ENCODE data around the gene AMN.
"Not testable (repeated sequence)": the region's sequence is repeated elsewhere in the genome, so short reads cannot be mapped to it uniquely, and the experiment has no call there.

Gene AMN

GRCh38 chr14:102922490-102923200, at the start of gene AMN:
Gene AMN, plus strand, starts transcription at chr14:102922663. Its CDS starts 26 bp downstream, at chr14:102922689.
- no peak for DNase-seq

- no peak for DNase-seq
These were observed 49.3 kb upstream of the AMN start for GRCh38 chr14:102873131-102873530.

DNA sequence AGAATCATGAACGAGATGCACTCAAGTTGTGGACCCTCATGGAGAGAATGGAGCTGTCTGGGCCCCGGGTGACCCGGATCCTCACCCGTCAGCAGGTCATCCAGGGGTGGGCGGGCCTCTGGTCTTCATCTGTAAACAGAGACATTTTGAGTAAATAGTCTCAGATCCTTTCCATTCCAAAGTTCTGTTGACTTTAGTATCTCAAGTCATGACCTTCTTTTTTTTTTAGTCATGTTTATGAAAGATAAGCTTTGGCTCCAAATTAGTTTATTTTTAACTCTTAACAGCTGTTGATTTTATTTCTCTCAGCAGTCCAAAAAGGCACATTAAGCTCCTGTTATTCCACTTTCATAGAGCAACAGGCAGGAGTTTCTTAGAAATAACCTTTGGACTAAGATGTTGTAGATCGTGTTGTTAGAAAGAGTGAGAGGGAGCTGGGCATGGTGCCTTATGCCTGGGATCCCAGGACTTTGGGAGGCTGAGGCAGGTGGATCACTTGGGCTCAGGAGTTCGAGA, 48.9 kb upstream of the AMN start:
- DNase-seq, result no peak

- no peak for DNase-seq
These were observed 46.8 kb upstream of the AMN start for GRCh38 chr14:102875652-102876051.

GRCh38 chr14:102877511-102877910, 45.0 kb upstream of the AMN start:
- not testable (repeated sequence) for DNase-seq

- no peak for DNase-seq
These were observed 44.1 kb upstream of the AMN start for GRCh38 chr14:102878174-102878969.

GRCh38 chr14:102878970-102879460, 43.4 kb upstream of the AMN start:
- no peak for DNase-seq

- no peak for DNase-seq
These were observed 40.1 kb upstream of the AMN start for GRCh38 chr14:102882226-102882906.

GRCh38 chr14:102883089-102883541, 39.3 kb upstream of the AMN start:
- DNase-seq, result no peak

DNA sequence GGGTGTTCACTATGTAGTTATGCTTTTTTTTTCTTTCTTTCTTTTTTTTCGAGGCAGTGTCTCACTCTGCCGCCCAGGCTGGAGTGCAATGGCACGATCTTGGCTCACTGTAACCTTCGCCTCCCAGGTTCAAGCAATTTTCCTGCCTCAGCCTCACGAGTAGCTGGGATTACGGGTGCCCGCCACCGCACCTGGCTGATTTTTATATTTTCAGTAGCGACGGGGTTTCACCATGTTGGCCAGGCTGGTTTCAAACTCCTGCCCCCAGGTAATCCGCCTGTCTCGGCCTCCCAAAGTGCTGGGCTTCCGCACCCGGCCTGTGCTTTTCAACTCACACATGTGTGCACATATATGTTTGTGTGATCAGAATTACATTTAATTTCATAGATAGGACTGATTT, 38.9 kb upstream of the AMN start:
- no peak for DNase-seq

DNA sequence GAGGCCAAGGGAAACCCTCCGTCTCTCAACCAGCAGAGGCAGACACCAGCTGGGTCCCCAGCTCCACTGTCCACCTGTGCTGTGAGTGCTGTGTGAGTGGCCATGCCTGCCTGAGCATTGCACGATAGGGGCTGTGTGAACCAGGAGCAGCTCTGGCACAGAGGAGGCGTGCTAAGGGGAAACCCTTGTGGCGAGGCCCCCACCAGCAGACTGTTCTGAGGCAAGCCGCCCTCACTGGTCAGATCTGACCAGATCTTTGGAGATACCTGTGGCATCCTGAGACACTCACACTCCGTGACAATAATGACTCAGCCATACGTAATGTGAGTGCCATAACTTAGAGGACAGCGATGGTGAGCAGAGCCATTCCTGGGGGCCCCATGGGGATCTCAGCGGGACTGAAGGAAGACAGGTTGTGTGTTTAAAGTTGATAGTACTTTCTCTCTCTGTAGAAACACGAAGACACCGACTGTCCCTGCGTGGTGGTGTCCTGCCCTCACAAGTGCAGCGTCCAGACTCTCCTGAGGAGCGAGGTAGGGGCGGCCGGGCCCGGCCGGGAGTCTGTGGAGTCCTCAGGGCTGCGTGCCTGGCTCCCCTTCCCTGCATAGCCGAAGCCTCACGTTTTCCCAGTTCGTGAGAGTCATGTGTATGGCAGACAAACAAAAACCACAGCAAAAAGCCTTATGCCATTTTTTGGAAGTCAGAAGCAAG, 36.6 kb upstream of the AMN start:
- DNase-seq, result no peak

- DNase-seq, result no peak
These were observed 33.7 kb upstream of the AMN start for GRCh38 chr14:102888748-102889147.

GRCh38 chr14:102889615-102890014, 32.8 kb upstream of the AMN start:
- DNase-seq, result no peak

DNA sequence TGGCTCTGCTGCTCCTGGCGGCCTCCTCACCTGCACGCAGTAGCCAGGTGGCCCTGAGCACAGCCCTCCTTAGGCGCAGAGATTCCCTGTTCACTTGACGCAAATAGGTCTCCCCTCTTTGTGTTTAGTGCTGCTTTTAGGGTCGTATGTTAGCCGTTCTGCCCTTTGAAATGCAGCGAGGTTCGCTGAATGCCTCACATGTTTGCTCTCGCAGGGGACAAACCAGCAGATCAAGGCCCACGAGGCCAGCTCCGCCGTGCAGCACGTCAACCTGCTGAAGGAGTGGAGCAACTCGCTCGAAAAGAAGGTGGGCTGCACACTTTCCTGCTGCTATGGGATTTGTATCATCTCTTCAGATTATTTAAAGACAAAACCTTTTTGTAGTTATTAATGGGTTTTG, 31.4 kb upstream of the AMN start:
- DNase-seq, result no peak

- DNase-seq, result no peak
These were observed 30.9 kb upstream of the AMN start for GRCh38 chr14:102891556-102891955.

GRCh38 chr14:102892651-102893050, 29.8 kb upstream of the AMN start:
- DNase-seq, result no peak

- DNase-seq, result no peak
These were observed 29.0 kb upstream of the AMN start for GRCh38 chr14:102893452-102893851.

DNA sequence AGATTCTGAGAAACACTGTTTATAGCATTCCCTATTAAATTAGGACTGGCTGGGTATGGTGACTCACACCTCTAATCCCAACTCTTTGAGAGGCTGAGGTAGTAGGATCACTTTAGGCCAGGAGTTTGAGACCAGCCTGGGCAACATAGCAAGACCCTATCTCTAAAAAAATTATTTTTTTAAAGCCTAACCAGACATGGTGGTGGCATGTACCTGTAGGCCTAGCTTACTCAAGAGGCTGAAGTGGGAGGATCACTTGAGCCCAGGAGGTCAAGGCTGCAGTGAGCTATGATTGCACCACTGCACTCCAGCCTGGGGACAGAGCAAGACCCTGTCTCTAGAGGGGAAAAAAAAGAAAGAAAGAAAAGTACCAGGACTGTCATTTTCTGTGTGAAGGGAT, 25.7 kb upstream of the AMN start:
- not testable (repeated sequence) for DNase-seq

DNA sequence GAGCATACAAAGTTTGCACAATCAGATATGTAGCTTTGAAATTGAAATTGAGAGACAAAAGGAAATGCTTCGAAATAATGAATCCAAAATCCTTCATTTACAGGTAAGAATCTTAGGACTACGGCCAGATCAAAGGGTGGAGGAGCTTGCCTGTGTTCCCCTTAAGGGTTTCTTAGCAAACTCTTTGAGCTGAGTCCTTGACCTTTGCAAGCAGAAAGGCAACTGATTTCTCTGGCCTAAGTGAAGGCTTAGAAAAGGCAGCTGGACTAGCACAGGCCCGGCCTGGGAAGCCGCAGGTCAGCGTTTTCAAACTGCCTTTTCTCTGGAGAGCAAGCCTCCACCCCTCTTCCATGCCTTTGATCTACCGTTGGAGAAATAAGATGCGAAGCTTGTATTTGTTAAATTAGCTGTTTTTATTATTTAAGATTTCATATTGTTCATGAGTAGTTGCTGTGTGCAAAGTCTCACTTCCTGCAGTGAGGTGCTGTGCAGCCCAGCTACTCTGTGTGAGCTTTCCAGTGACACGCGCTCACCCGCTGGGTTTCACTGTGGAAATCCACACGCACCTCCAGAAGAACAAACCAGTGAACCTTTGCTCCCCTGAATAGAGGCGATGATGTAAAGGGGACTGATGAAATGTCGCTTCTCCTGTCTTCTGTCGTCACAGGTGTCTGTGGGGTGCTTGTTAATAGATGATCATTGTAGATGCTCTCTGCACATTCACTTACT, 25.0 kb upstream of the AMN start:
- DNase-seq, result no peak

GRCh38 chr14:102898298-102898697, 24.2 kb upstream of the AMN start:
- no peak for DNase-seq

- DNase-seq, result no peak
These were observed 23.5 kb upstream of the AMN start for GRCh38 chr14:102898776-102899515.

Measured in activated T-cell treated with anti-CD3 and anti-CD28 coated beads for 4 hours (primary cell).